HepG2 (cell line): ENCODE data around the gene HSPA1A. TPM values are rescaled to one million over a fixed set of nuclear protein-coding genes. Genes with fewer than 3 reads are reported as not detected.
A peak's percentile ranks its signal among the peaks of the same experiment; 100 is the strongest.

ENCODE experiments used
- ARID2 ChIP-seq: sonication (generic); formaldehyde crosslinking; IDR thresholded peaks from 2 replicates; pipeline ENCODE4 v1.8.1; 2022; ENCODE audit warnings: mild to moderate bottlenecking, missing genetic modification reagents, borderline replicate concordance
- CEBPB ChIP-seq: IDR thresholded peaks from 2 replicates; pipeline ENCODE4 v1.6.1; 2011; ENCODE audit warnings: low read depth, low read length, improper control_type of control experiment, borderline replicate concordance
- ELF1 ChIP-seq: sonication (generic); formaldehyde crosslinking; IDR thresholded peaks from 2 replicates; pipeline ENCODE4 v1.4.0; 2020; ENCODE audit warnings: missing genetic modification reagents
- FOXK2 ChIP-seq: fragments of 450-650 bp; IDR thresholded peaks from 2 replicates; pipeline ENCODE4 v1.6.1; 2016
- MIER3 ChIP-seq: IDR thresholded peaks from 2 replicates; pipeline ENCODE4 v1.6.1; 2016; ENCODE audit warnings: missing compliant biosample characterization, borderline replicate concordance
- MYC ChIP-seq: sonication (generic); formaldehyde crosslinking; IDR thresholded peaks from 2 replicates; pipeline ENCODE4 v1.9.0; 2021; ENCODE audit warnings: missing genetic modification reagents, borderline replicate concordance
- RFX5 ChIP-seq: IDR thresholded peaks from 2 replicates; pipeline ENCODE4 v1.6.1; 2011; ENCODE audit warnings: low read depth, low read length, improper control_type of control experiment
- SP1 ChIP-seq, 2 experiments: fragments of 450-650 bp in 1 of 2; sonication (generic) in 1 of 2; formaldehyde crosslinking in 1 of 2; IDR thresholded peaks; 2 replicates each; pipeline versions ENCODE4 v1.4.0 to v1.6.1; 2016 to 2020; ENCODE audit warnings: missing genetic modification reagents in 1 of 2
- TAF15 ChIP-seq: fragments of 200-400 bp; formaldehyde crosslinking; IDR thresholded peaks from one replicate; pipeline ENCODE4 v1.6.1; 2018; ENCODE audit warnings: mild to moderate bottlenecking, low read depth, low read length; ENCODE audit not compliant: poor library complexity, severe bottlenecking
- TEAD3 ChIP-seq: optimal IDR thresholded peaks from 2 replicates; pipeline ENCODE3; 2016; ENCODE audit warnings: borderline replicate concordance
- ZNF34 ChIP-seq: sonication (generic); formaldehyde crosslinking; IDR thresholded peaks from 2 replicates; pipeline ENCODE4 v1.4.0; 2020; ENCODE audit warnings: mild to moderate bottlenecking, missing genetic modification reagents, borderline replicate concordance
- ZNF431 ChIP-seq: sonication (generic); formaldehyde crosslinking; IDR thresholded peaks from 2 replicates; pipeline ENCODE4 v1.9.0; 2022; ENCODE audit warnings: missing genetic modification reagents, low read depth, mild to moderate bottlenecking, borderline replicate concordance
- ZNF777 ChIP-seq: sonication (generic); formaldehyde crosslinking; IDR thresholded peaks from 2 replicates; pipeline ENCODE4 v1.4.0; 2020; ENCODE audit warnings: missing genetic modification reagents
- polyA plus RNA-seq, 8 experiments: library from polyadenylated mRNA; depleted of rRNA in 3 of 8; stranded (reverse) in 7 of 8; unstranded in 1 of 8; fragments of >200 nt; fragmentation: Illumina TruSeq in 4 of 8; extraction: Trizol in 4 of 8; gene quantifications; 2 replicates each; pipeline versions ENCODE4 v1.2.1 to v1.2.3, GENCODE V29; 2011 to 2016; ENCODE audit warnings: low read depth in 4 of 8, missing spikeins in 1 of 8, mixed read lengths in 1 of 8; ENCODE audit not compliant: insufficient read depth in 1 of 8
- total RNA-seq, 5 experiments: library from RNA; depleted of rRNA; stranded (reverse); fragments of >200 nt; fragmentation: Illumina TruSeq; extraction: Trizol; gene quantifications; 2 replicates each; pipeline ENCODE4 v1.2.3, GENCODE V29; 2016; ENCODE audit warnings: low read depth in 1 of 5
- TF ChIP-seq, protein P1 (sequence below), 2 experiments: fragments of 450-650 bp in 1 of 2; sonication (generic) in 1 of 2; formaldehyde crosslinking in 1 of 2; IDR thresholded peaks; 2 replicates each; pipeline versions ENCODE4 v1.6.1 to v1.8.0; 2016 to 2022; ENCODE audit warnings: antibody characterized with exemption in 1 of 2, mild to moderate bottlenecking in 1 of 2, missing genetic modification reagents in 1 of 2
- TF ChIP-seq, protein P2 (sequence below): sonication (generic); IDR thresholded peaks from 2 replicates; pipeline ENCODE4 v1.6.1; 2016; ENCODE audit warnings: low read depth, borderline replicate concordance

Gene HSPA1A
- total and polyA plus RNA-seq, 2 of the 13 experiments (the other 11 are each of a cell fraction or from before 2014, with no cell fraction given), result 44.5 to 85.0 TPM

DNA sequence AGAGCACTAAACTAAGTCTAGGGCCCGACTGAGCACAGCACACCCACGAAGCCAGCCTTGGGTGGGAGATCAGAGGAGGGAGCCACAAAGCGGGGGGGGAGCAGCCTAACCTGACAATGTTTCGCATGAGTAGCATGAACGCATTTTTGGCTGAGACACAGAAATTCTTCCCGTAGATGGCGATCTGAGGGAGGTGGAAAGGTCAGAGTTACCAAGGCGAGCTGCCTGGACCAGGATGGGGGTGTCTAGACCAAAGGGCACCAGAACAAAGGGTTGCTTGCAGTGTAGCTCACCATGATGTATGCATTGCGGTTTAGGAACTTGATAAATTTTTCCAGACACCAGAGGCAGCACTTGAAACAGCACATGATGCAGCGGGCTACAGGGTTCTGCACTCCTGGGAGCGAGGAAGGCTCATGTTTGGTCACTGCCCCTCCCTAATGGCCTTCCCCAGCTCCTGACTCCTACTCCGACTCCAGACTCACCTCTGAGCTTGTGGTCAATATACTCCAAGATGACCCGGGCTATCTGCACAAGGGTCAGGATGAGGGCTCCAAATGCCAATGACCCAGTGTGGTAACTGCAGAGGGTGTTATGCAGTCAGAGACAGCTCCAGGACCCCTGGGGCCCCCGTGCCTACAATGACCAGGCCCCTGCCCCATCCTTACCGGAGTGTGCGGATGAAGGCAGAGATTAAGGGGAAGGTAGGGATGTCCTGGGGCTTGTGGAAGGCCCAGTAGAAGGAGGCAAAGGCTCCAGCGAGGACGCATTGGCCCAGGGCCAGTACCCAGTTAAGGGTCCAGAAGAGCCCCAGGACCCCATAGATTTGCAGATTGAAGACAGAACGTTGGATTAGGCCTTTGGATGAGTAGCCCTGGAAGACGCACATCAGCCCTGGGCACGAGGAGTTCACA is 50.1 kb downstream of the HSPA1A start (continued):
- TF ChIP-seq, protein P1, sequence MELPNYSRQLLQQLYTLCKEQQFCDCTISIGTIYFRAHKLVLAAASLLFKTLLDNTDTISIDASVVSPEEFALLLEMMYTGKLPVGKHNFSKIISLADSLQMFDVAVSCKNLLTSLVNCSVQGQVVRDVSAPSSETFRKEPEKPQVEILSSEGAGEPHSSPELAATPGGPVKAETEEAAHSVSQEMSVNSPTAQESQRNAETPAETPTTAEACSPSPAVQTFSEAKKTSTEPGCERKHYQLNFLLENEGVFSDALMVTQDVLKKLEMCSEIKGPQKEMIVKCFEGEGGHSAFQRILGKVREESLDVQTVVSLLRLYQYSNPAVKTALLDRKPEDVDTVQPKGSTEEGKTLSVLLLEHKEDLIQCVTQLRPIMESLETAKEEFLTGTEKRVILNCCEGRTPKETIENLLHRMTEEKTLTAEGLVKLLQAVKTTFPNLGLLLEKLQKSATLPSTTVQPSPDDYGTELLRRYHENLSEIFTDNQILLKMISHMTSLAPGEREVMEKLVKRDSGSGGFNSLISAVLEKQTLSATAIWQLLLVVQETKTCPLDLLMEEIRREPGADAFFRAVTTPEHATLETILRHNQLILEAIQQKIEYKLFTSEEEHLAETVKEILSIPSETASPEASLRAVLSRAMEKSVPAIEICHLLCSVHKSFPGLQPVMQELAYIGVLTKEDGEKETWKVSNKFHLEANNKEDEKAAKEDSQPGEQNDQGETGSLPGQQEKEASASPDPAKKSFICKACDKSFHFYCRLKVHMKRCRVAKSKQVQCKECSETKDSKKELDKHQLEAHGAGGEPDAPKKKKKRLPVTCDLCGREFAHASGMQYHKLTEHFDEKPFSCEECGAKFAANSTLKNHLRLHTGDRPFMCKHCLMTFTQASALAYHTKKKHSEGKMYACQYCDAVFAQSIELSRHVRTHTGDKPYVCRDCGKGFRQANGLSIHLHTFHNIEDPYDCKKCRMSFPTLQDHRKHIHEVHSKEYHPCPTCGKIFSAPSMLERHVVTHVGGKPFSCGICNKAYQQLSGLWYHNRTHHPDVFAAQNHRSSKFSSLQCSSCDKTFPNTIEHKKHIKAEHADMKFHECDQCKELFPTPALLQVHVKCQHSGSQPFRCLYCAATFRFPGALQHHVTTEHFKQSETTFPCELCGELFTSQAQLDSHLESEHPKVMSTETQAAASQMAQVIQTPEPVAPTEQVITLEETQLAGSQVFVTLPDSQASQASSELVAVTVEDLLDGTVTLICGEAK (IDR thresholded peaks at IDR 0.05), result no peak
- TF ChIP-seq, protein P1 (CRISPR knock-in tag; IDR thresholded peaks at IDR 0.05), result peak; percentile 74
- TF ChIP-seq, protein P2, sequence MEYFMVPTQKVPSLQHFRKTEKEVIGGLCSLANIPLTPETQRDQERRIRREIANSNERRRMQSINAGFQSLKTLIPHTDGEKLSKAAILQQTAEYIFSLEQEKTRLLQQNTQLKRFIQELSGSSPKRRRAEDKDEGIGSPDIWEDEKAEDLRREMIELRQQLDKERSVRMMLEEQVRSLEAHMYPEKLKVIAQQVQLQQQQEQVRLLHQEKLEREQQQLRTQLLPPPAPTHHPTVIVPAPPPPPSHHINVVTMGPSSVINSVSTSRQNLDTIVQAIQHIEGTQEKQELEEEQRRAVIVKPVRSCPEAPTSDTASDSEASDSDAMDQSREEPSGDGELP, result peak; percentile 67; the same call in 1 of the 2 replicates
- TF ChIP-seq RFX5 (no peak), MYC (CRISPR knock-in tag) (peak; percentile 77), ARID2 (CRISPR knock-in tag) (peak; percentile 38; the same call in 1 of the 2 replicates), MIER3 (CRISPR knock-in tag) (peak; percentile 50; the same call in 1 of the 2 replicates), CEBPB (no peak), SP1 (IDR thresholded peaks at IDR 0.05) (no peak), SP1 (CRISPR knock-in tag; IDR thresholded peaks at IDR 0.05) (no peak; the same call in 1 of the 2 replicates), FOXK2 (no peak), ZNF431 (CRISPR knock-in tag) (0 out of 2 replicates have a peak, but pooled peaks have one; percentile 65), TEAD3 (CRISPR knock-in tag) (peak; percentile 90), ELF1 (peak; percentile 32), ZNF34 (CRISPR knock-in tag) (no peak), ZNF777 (CRISPR knock-in tag) (no peak), TAF15 (no peak)
